CD4-positive, CD25-positive, alpha-beta regulatory T cell (primary cell): ENCODE data around the gene CLDN7. TPM values are rescaled to one million over a fixed set of nuclear protein-coding genes. Genes with fewer than 3 reads are reported as not detected.

Experiments
- ATAC-seq, 2 donors: fragments of 150-1000 bp; cut with Tn5 transposase; one replicate each; pipeline ENCODE4 v1.10.0; 2021; ENCODE audit warnings: low read depth in 2 of 2, moderate number of reproducible peaks in 2 of 2, moderate library complexity in 1 of 2
- DNase-seq, 3 donors: peaks; one replicate each; pipeline versions ENCODE4 v3.0.0 to v3.0.0-alpha.2; 2012 to 2022; ENCODE audit warnings: mixed read lengths in 1 of 3
- H3K27ac ChIP-seq: one replicate; pipeline ENCODE4 v1.7.0; 2013; ENCODE audit warnings: mild to moderate bottlenecking, low read length; ENCODE audit not compliant: insufficient read depth, poor library complexity, severe bottlenecking
- H3K27me3 ChIP-seq: one replicate; pipeline ENCODE4 v1.7.0; 2013; ENCODE audit warnings: low read length; ENCODE audit not compliant: control insufficient read depth, insufficient read depth
- H3K36me3 ChIP-seq: one replicate; pipeline ENCODE4 v1.7.0; 2013; ENCODE audit warnings: mild to moderate bottlenecking, low read length, moderate library complexity; ENCODE audit not compliant: control insufficient read depth, insufficient read depth
- H3K4me1 ChIP-seq: 2 replicates; pipeline ENCODE4 v1.7.0; 2013; ENCODE audit warnings: mild to moderate bottlenecking, low read length; ENCODE audit not compliant: insufficient read depth, control insufficient read depth, poor library complexity, severe bottlenecking
- H3K4me3 ChIP-seq: one replicate; pipeline ENCODE4 v1.7.0; 2013; ENCODE audit warnings: low read depth, mild to moderate bottlenecking, low read length, moderate library complexity
- H3K9me3 ChIP-seq, 2 experiments: 1 replicate in 1 of 2; 2 replicates in 1 of 2; pipeline ENCODE4 v1.7.0; 2013; ENCODE audit warnings: low read length in 2 of 2, mild to moderate bottlenecking in 1 of 2, moderate library complexity in 1 of 2; ENCODE audit not compliant: control insufficient read depth in 2 of 2
- H3K27ac Mint-ChIP-seq, 3 donors: one replicate each; pipeline ENCODE4 v1.8.0; 2020 to 2022; ENCODE audit warnings: mild to moderate bottlenecking in 3 of 3, mixed read lengths in 3 of 3, moderate library complexity in 2 of 3
- H3K27me3 Mint-ChIP-seq: one replicate; pipeline ENCODE4 v1.8.0; 2022; ENCODE audit warnings: mild to moderate bottlenecking, mixed read lengths
- H3K36me3 Mint-ChIP-seq: one replicate; pipeline ENCODE4 v1.8.0; 2020; ENCODE audit warnings: mixed read lengths
- H3K4me1 Mint-ChIP-seq, 4 donors: one replicate each; pipeline ENCODE4 v1.8.0; 2020 to 2022; ENCODE audit warnings: mixed read lengths in 4 of 4, mild to moderate bottlenecking in 1 of 4
- H3K4me3 Mint-ChIP-seq, 4 donors: one replicate each; pipeline ENCODE4 v1.8.0; 2020 to 2022; ENCODE audit warnings: mild to moderate bottlenecking in 4 of 4, mixed read lengths in 4 of 4, moderate library complexity in 3 of 4
- H3K9me3 Mint-ChIP-seq, 7 donors: one replicate each; pipeline ENCODE4 v1.8.0; 2020 to 2022; ENCODE audit warnings: mixed read lengths in 7 of 7, mild to moderate bottlenecking in 3 of 7, moderate library complexity in 2 of 7
- polyA plus RNA-seq, 4 donors: library from polyadenylated mRNA; unstranded; fragments of 300-500 nt; fragmentation: Illumina TruSeq; gene quantifications; one replicate each; pipeline ENCODE4 v1.2.3, GENCODE V29; 2021
- total RNA-seq: library from RNA; stranded (reverse); gene quantifications from one replicate; pipeline ENCODE4 v1.2.3, GENCODE V29; 2022

CLDN7 gene
- total and polyA plus RNA-seq, 5 donors from 2014 or later: 0.55 to 2.0 (median 1.3) TPM; not detected in 1

- Mint-ChIP-seq H3K27me3 (no peaks in the 10 kb centered on the region), H3K27ac (no peak overlapping the region), H3K9me3 (no peaks in the 10 kb centered on the region), H3K4me1 (peaks cover 0 to 40% (median 22%) of the 10 kb centered on the region in 4 donors), H3K36me3 (peaks cover 9% of the 10 kb centered on the region), H3K4me3 (peak overlapping the region in 1 of 4 donors; percentile 96)
- Histone ChIP-seq H3K27ac (no peak overlapping the region), H3K4me3 (no peak overlapping the region), H3K27me3 (no peaks in the 10 kb centered on the region), H3K9me3 (no peaks in the 10 kb centered on the region), H3K4me1 (peaks cover 36% of the 10 kb centered on the region), H3K36me3 (peaks cover 31% of the 10 kb centered on the region)
- DNase-seq (no peak), ATAC-seq (no peak)
Measured at GRCh38 chr17:7222093-7222971, 39.9 kb downstream of the CLDN7 start.

DNA sequence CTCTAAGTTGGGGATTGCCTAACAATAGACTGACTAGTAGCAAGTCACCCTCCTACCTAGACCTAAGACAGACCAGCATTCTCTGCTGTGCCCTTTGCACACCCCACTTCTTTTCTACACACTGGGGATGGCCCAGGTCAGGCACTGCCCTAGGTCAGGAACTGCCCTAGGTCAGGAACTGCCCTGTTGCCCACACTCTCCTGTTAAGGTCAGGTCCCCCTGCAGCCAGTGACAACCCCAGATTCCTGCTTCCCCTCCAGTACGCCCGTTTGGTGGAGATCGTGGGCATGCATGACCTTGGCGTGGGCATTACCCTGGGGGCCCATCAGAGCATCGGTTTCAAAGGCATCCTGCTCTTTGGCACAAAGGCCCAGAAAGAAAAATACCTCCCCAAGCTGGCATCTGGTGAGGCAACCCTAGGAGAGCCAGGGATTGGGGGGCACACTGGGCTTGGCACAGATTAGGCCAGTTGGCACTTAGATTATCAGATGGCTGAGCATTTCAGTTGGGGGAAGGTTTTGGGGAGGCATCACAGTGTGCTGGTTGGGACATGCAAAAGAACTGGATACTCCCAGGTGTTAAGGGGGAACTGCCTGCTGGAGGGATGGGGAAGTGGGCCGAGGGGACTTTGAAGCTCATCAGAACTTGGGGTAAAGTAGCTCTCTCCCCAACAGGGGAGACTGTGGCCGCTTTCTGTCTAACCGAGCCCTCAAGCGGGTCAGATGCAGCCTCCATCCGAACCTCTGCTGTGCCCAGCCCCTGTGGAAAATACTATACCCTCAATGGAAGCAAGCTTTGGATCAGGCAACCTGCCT, 40.8 kb downstream of the CLDN7 start:
- H3K27ac ChIP-seq: no peak overlapping the region
- no peak for ATAC-seq

DNA sequence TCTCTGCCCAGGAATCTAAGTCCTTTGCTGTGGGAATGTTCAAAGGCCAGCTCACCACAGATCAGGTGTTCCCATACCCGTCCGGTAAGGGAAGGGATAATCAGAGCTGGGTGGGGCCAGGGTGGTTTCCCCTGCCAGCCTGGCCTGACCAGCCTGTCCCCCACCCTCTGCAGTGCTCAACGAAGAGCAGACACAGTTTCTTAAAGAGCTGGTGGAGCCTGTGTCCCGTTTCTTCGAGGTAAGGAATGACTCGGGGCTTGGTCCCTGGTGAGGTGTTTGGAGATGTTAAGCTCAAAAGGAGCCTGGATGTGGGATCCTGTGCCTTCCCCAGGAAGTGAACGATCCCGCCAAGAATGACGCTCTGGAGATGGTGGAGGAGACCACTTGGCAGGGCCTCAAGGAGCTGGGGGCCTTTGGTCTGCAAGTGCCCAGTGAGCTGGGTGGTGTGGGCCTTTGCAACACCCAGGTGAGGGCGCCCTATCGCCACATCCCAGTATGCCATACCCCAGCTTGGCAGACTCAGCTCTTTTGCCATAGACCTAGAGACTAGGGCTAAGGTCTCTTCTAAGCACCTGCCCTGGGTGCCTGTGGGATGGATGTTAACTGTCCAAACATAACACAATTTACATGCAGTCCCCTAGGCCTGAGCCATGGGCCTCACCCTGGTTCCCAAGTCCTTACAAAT, 41.5 kb downstream of the CLDN7 start:
- Histone ChIP-seq H3K27me3 (no peaks in the 10 kb centered on the region), H3K4me1 (peaks cover 48% of the 10 kb centered on the region), H3K27ac (peak overlapping the region; percentile 83), H3K4me3 (peak overlapping the region; percentile 63), H3K36me3 (peaks cover 25% of the 10 kb centered on the region), H3K9me3 (no peaks in the 10 kb centered on the region)
- Mint-ChIP-seq H3K27ac (peak overlapping the region; percentile 88 to 91 (median 91)), H3K4me1 (peaks cover 0 to 52% (median 27%) of the 10 kb centered on the region in 4 donors), H3K9me3 (no peaks in the 10 kb centered on the region), H3K27me3 (no peaks in the 10 kb centered on the region), H3K36me3 (peaks cover 9% of the 10 kb centered on the region), H3K4me3 (peak overlapping the region; percentile 89 to 96 (median 94))
- peak; percentile 32 to 77 (median 59) for DNase-seq
- peak; percentile 55 to 62 for ATAC-seq

More for the DNA sequence above, 40.8 kb downstream of the CLDN7 start:
- H3K9me3 ChIP-seq: no peaks in the 10 kb centered on the region
- peaks cover 25% of the 10 kb centered on the region for H3K36me3 ChIP-seq
- Mint-ChIP-seq H3K27me3 (no peaks in the 10 kb centered on the region), H3K9me3 (no peaks in the 10 kb centered on the region), H3K4me1 (peaks cover 0 to 45% (median 25%) of the 10 kb centered on the region in 4 donors), H3K36me3 (peaks cover 9% of the 10 kb centered on the region), H3K4me3 (peak overlapping the region; percentile 83 to 96 (median 90)), H3K27ac (peak overlapping the region; percentile 38 to 91 (median 91))
- H3K4me1 ChIP-seq: peaks cover 44% of the 10 kb centered on the region
- no peak overlapping the region for H3K4me3 ChIP-seq
- no peak for DNase-seq
- no peaks in the 10 kb centered on the region for H3K27me3 ChIP-seq

GRCh38 chr17:7219812-7220592, 42.3 kb downstream of the CLDN7 start, which contains the start of the genes ACADVL and DLG4:
Gene ACADVL (plus strand): TSS chr17:7219938. CDS start chr17:7219985, 47 bp downstream.
Gene DLG4 (minus strand): TSS chr17:7219836.
- Mint-ChIP-seq H3K36me3 (peaks cover 9% of the 10 kb centered on the region), H3K9me3 (no peaks in the 10 kb centered on the region), H3K27me3 (no peaks in the 10 kb centered on the region), H3K27ac (peak within 1 kb of the TSS; percentile 91 to 97 (median 97)), H3K4me3 (peak within 1 kb of the TSS; percentile 89 to 96 (median 94)), H3K4me1 (peaks cover 0 to 58% (median 29%) of the 10 kb centered on the region in 4 donors)
- Histone ChIP-seq H3K36me3 (peaks cover 23% of the 10 kb centered on the region), H3K4me1 (peaks cover 53% of the 10 kb centered on the region), H3K27me3 (no peaks in the 10 kb centered on the region), H3K27ac (peak within 1 kb of the TSS; percentile 83), H3K4me3 (peak within 1 kb of the TSS; percentile 75), H3K9me3 (no peaks in the 10 kb centered on the region)
- ATAC-seq: peak; percentile 74 to 77
- peak; percentile 59 to 82 (median 65) for DNase-seq

- H3K9me3 ChIP-seq: no peaks in the 10 kb centered on the region
- H3K36me3 Mint-ChIP-seq: peaks cover 9% of the 10 kb centered on the region
- peak overlapping the region; percentile 91 to 97 (median 97) for H3K27ac Mint-ChIP-seq
- ATAC-seq (no peak), DNase-seq (no peak)
- no peaks in the 10 kb centered on the region for H3K9me3 Mint-ChIP-seq
- H3K27me3 Mint-ChIP-seq: peaks cover 6% of the 10 kb centered on the region
- H3K4me1 Mint-ChIP-seq: peaks cover 0 to 65% (median 33%) of the 10 kb centered on the region in 4 donors
- H3K4me1 ChIP-seq: peaks cover 60% of the 10 kb centered on the region
- peak overlapping the region; percentile 83 for H3K27ac ChIP-seq
- H3K4me3 ChIP-seq: peak overlapping the region; percentile 75
- peak overlapping the region; percentile 89 to 96 (median 94) for H3K4me3 Mint-ChIP-seq
- H3K36me3 ChIP-seq: peaks cover 19% of the 10 kb centered on the region
- H3K27me3 ChIP-seq: no peaks in the 10 kb centered on the region
Measured at GRCh38 chr17:7219229-7219811, 43.0 kb downstream of the CLDN7 start.

DNA sequence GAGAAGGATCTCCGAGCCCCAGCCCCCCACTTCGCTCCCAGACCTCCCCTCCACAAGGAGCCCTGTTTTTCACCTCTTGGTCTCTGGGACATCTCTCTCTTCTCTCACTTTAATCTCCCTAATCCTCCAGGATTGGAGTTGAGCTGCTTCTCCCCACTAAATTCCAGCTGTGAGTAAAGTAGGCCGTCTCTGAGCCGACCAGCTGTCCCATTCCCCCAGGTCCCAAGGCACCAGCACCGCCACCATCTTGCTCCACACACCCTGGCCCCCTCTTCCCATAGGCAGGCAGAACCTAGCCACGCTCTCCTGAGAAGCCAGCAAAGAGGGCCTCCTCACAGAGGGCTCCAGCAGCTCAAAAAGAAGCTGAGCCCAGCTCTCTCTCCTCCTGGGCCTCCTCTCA, 43.5 kb downstream of the CLDN7 start:
- Mint-ChIP-seq H3K36me3 (peaks cover 5% of the 10 kb centered on the region), H3K27me3 (peaks cover 11% of the 10 kb centered on the region), H3K9me3 (no peaks in the 10 kb centered on the region), H3K4me3 (peak overlapping the region in 3 of 4 donors; percentile 73 to 96 (median 89)), H3K27ac (peak overlapping the region; percentile 55 to 91 (median 79)), H3K4me1 (peaks cover 0 to 70% (median 35%) of the 10 kb centered on the region in 4 donors)
- Histone ChIP-seq H3K9me3 (no peaks in the 10 kb centered on the region), H3K27me3 (no peaks in the 10 kb centered on the region), H3K4me1 (peaks cover 65% of the 10 kb centered on the region), H3K27ac (peak overlapping the region; percentile 83), H3K36me3 (peaks cover 16% of the 10 kb centered on the region), H3K4me3 (no peak overlapping the region)
- DNase-seq: no peak
- no peak for ATAC-seq
